Upper lobe of left lung (tissue), 6 donors: Measurements from ENCODE around the gene SLC25A13. TPM values are rescaled to one million over a fixed set of nuclear protein-coding genes. Genes with fewer than 3 reads are reported as not detected.
A peak's percentile ranks its signal among the peaks of the same experiment; 100 is the strongest.

Experiments
- ATAC-seq, 2 donors: fragments of 200-7000 bp; cut with Tn5 transposase; one replicate each; pipeline ENCODE4 v1.9.1; 2022; ENCODE audit warnings: mild to moderate bottlenecking in 2 of 2, moderate library complexity in 2 of 2; ENCODE audit not compliant: low FRiP score in 2 of 2
- DNase-seq, 2 donors: peaks; one replicate each; pipeline ENCODE4 v3.0.0-alpha.2; 2019 to 2020
- H3K27ac ChIP-seq, 4 donors: fragments of 200-600 bp; sonication (generic); one replicate each; pipeline ENCODE4 v1.5.1; 2016 to 2019
- H3K27me3 ChIP-seq, 4 donors: fragments of 200-600 bp; sonication (generic); one replicate each; pipeline ENCODE4 v1.5.1; 2017 to 2019
- H3K36me3 ChIP-seq, 4 donors: fragments of 200-600 bp; sonication (generic); one replicate each; pipeline ENCODE4 v1.5.1; 2016 to 2019
- H3K4me1 ChIP-seq, 4 donors: fragments of 200-600 bp; sonication (generic); one replicate each; pipeline ENCODE4 v1.5.1; 2018 to 2019
- H3K4me3 ChIP-seq, 4 donors: fragments of 200-600 bp; sonication (generic); one replicate each; pipeline ENCODE4 v1.5.1; 2017 to 2019; ENCODE audit warnings: mild to moderate bottlenecking in 2 of 4, moderate library complexity in 1 of 4
- H3K9me3 ChIP-seq, 4 donors: fragments of 200-600 bp; sonication (generic); one replicate each; pipeline ENCODE4 v1.5.1; 2018 to 2019
- EP300 ChIP-seq, 4 donors: sonication (generic); formaldehyde crosslinking; IDR thresholded peaks; one replicate each; pipeline ENCODE4 v1.5.1; 2017; ENCODE audit warnings: antibody characterized with exemption in 4 of 4, control low read depth in 2 of 4
- POLR2A ChIP-seq, 4 donors: fragments of 450-650 bp; IDR thresholded peaks; one replicate each; pipeline ENCODE4 v1.5.1; 2016 to 2017; ENCODE audit warnings: antibody characterized with exemption in 4 of 4, mild to moderate bottlenecking in 2 of 4
- POLR2AphosphoS5 ChIP-seq, 2 donors: sonication (generic); formaldehyde crosslinking; IDR thresholded peaks; one replicate each; pipeline ENCODE4 v1.5.1; 2017; ENCODE audit warnings: antibody characterized with exemption in 2 of 2
- WGBS, 2 donors: methylation state at CpG; one replicate each; pipeline ENCODE4 v1.1.5; 2017 to 2018; 5-methylcytosine and 5-hydroxymethylcytosine counted together
- total RNA-seq, 6 donors: library from RNA; depleted of rRNA in 4 of 6; stranded (reverse); fragments of >200 nt in 4 of 6; gene quantifications; one replicate each; pipeline versions ENCODE4 v1.1.0 to v1.2.1, GENCODE V29; 2016 to 2021
- TF ChIP-seq, protein P1 (sequence below), 6 experiments: fragments of 450-650 bp in 4 of 6; fragments of 200-600 bp in 2 of 6; sonication (generic) in 2 of 6; IDR thresholded peaks; one replicate each; pipeline ENCODE4 v1.5.1; 2016 to 2019; ENCODE audit warnings: antibody characterized with exemption in 6 of 6
- donor health status: DM: no; HTN: no; CAD: no; lungs with moderate emphysema.
- donor health status: DM: no; HTN: yes; CAD: no; lungs with severe emphysema.

The SLC25A13 gene
- total RNA-seq, 6 donors from 2014 or later: 21.4 to 39.7 (median 30.8) TPM

DNA sequence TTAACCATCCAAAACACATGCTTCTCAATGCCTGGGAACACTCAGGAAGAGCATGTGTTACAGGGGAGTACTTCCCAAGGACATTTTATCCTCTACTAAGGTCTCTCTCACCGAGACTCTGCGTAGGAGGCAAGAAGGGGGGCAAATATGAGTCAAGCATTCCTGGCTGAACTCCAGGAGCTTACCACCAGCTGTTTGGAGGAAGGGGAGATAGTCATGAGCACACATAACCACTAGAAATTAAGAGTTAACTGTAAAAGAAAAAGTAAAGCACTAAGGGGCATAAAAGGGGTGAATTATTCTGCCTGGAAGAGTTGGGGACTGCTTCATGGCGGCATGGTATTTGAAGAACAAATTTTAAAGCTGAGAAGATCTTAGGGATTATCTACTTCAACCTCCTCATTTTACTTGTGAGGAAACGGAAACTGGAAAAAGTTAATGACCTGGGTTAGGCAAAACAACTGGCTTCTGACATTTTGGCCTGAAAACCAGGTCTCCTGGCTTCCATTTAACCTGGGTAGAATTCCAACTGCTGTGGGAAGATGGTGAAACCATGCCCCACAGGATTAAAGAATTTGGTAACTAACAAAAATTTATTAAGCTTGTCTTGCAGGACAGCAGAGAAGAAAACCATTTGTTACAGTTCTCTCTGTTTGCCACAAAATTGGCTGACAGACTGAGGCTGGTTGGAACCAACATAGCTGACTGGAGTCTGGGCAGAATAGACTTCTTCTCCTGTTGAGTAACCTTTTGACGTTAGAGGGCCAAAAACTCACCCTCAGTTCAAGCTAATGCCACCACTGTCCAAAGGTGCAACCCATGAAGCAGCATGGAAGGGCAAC, 85.5 kb downstream of the SLC25A13 start:
- H3K4me1 ChIP-seq: peaks cover 0 to 4% (median 2%) of the 10 kb centered on the region in 4 donors
- H3K27me3 ChIP-seq: no peaks in the 10 kb centered on the region
- WGBS, 2 donors: 61 to 66% methylated on average over 5 of the region's 5 CpGs
- DNase-seq (no peak), ATAC-seq (peak in 1 of 2 donors; percentile 77)
- no peaks in the 10 kb centered on the region for H3K9me3 ChIP-seq
- TF ChIP-seq, protein P1, sequence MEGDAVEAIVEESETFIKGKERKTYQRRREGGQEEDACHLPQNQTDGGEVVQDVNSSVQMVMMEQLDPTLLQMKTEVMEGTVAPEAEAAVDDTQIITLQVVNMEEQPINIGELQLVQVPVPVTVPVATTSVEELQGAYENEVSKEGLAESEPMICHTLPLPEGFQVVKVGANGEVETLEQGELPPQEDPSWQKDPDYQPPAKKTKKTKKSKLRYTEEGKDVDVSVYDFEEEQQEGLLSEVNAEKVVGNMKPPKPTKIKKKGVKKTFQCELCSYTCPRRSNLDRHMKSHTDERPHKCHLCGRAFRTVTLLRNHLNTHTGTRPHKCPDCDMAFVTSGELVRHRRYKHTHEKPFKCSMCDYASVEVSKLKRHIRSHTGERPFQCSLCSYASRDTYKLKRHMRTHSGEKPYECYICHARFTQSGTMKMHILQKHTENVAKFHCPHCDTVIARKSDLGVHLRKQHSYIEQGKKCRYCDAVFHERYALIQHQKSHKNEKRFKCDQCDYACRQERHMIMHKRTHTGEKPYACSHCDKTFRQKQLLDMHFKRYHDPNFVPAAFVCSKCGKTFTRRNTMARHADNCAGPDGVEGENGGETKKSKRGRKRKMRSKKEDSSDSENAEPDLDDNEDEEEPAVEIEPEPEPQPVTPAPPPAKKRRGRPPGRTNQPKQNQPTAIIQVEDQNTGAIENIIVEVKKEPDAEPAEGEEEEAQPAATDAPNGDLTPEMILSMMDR (IDR thresholded peaks at IDR 0.05): no peak
- no peak overlapping the region for H3K4me3 ChIP-seq
- H3K36me3 ChIP-seq: peaks cover 0 to 6% (median 0%) of the 10 kb centered on the region in 4 donors
- H3K27ac ChIP-seq: peak overlapping the region in 2 of 4 donors; percentile 5 to 20

DNA sequence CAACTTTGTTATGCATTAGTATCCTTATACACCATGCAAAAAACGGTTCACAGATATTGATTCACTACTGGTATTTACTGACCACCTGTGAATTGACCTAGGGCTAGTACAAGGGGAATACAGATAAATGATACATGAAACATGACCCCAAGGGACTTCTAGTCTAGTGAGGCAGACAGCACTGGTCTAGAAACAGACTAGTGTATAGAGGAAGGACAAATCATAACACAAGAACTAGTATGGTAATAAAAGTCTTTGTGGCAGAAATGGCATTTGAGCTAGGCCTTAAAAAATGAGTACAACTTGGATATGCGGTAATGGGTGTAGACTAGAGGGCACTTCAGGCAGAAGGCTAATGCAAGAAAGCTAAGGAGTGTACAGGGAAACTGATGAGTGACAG, 86.6 kb downstream of the SLC25A13 start:
- DNase-seq: no peak
- peaks cover 0 to 4% (median 2%) of the 10 kb centered on the region in 4 donors for H3K4me1 ChIP-seq
- H3K27ac ChIP-seq: no peak overlapping the region
- WGBS, 2 donors: 74 to 83% methylated on average over 2 of the region's 2 CpGs
- no peak for TF ChIP-seq POLR2A (IDR thresholded peaks at IDR 0.05)
- TF ChIP-seq EP300 (IDR thresholded peaks at IDR 0.05): no peak
- TF ChIP-seq POLR2AphosphoS5 (IDR thresholded peaks at IDR 0.05): no peak
- TF ChIP-seq, protein P1 (IDR thresholded peaks at IDR 0.05): no peak
- no peak overlapping the region for H3K4me3 ChIP-seq
- no peaks in the 10 kb centered on the region for H3K27me3 ChIP-seq
- no peaks in the 10 kb centered on the region for H3K9me3 ChIP-seq
- ATAC-seq: no peak
- H3K36me3 ChIP-seq: peaks cover 0 to 6% (median 2%) of the 10 kb centered on the region in 4 donors

DNA sequence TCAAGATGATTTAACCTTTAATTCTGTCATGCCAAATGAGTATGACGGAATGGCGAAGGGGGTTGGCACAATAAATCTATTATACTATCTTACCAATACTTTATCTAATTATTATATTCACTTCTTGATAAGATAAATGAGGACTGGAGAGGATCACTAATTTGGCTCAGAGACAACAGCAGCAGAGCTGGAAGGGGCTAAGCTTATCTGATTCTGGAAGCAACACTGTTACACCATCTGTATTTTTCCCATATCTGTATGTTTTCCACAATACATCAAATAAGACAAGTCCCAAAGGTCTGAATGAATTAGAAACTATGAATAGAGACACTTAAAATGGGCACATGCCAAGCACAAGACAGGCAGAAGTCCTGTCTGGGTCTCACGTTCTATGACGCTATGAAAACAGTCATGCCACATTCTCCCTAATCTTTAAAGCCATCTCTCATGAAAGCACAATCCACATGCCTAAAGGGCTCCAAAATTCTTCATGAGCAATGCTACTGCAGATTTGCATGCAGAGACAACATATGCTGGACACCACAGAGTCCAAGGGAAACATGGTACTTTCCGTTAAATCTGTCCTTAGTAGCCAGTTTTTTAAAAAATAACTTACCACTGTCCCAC, 88.3 kb downstream of the SLC25A13 start:
- DNase-seq: no peak
- Histone ChIP-seq H3K27ac (no peak overlapping the region), H3K27me3 (no peaks in the 10 kb centered on the region), H3K9me3 (no peaks in the 10 kb centered on the region), H3K36me3 (peaks cover 0 to 14% (median 9%) of the 10 kb centered on the region in 4 donors), H3K4me1 (peaks cover 0 to 4% (median 1%) of the 10 kb centered on the region in 4 donors), H3K4me3 (no peak overlapping the region)
- TF ChIP-seq POLR2A (IDR thresholded peaks at IDR 0.05): no peak
- no peak for TF ChIP-seq EP300 (IDR thresholded peaks at IDR 0.05)
- TF ChIP-seq POLR2AphosphoS5 (IDR thresholded peaks at IDR 0.05): no peak
- TF ChIP-seq, protein P1 (IDR thresholded peaks at IDR 0.05): no peak
- 96 to 99% methylated on average over 5 of the region's 5 CpGs for WGBS, 2 donors
- no peak for ATAC-seq

DNA sequence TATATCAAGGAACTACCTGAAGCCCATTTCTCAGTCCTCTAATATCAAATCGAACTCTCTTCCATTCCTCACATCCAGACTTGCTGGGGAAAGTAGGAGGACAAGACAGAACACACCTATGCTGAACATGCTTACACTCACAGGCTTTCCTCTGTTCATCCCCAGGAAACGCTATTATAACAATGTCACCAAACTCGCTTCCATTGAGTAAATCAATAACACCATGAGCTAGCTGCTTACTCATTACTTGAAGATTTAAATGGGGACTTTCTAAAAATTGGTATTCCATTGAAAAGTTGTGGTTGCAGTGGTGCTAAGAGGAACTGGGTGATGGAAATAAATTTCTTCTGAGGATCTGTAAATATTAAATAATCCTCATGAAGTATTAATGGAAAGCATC, 88.8 kb downstream of the SLC25A13 start:
- no peak for ATAC-seq
- Histone ChIP-seq H3K27ac (no peak overlapping the region), H3K9me3 (no peaks in the 10 kb centered on the region), H3K27me3 (no peaks in the 10 kb centered on the region), H3K4me1 (peaks cover 0 to 4% (median 0%) of the 10 kb centered on the region in 4 donors), H3K36me3 (peaks cover 0 to 18% (median 11%) of the 10 kb centered on the region in 4 donors), H3K4me3 (no peak overlapping the region)
- DNase-seq: no peak
- TF ChIP-seq POLR2AphosphoS5 (IDR thresholded peaks at IDR 0.05): no peak
- TF ChIP-seq, protein P1 (IDR thresholded peaks at IDR 0.05): no peak
- TF ChIP-seq POLR2A (IDR thresholded peaks at IDR 0.05): no peak
- TF ChIP-seq EP300 (IDR thresholded peaks at IDR 0.05): no peak
- 92 to 95% methylated on average over 3 of the region's 3 CpGs for WGBS, 2 donors
